ENCODE results near the gene CAMKK2.
A peak's percentile ranks its signal among the peaks of the same experiment; 100 is the strongest.
"Not testable (repeated sequence)": the region's sequence is repeated elsewhere in the genome, so short reads cannot be mapped to it uniquely, and the experiment has no call there.

The CAMKK2 gene

GRCh38 chr12:121245031-121245430, 51.5 kb downstream of the CAMKK2 start:
- no peak for DNase-seq

- DNase-seq, result no peak
These were observed 55.1 kb downstream of the CAMKK2 start for GRCh38 chr12:121241156-121241970.

GRCh38 chr12:121240484-121241101, 55.9 kb downstream of the CAMKK2 start:
- DNase-seq, result peak; percentile 76 to 91

DNA sequence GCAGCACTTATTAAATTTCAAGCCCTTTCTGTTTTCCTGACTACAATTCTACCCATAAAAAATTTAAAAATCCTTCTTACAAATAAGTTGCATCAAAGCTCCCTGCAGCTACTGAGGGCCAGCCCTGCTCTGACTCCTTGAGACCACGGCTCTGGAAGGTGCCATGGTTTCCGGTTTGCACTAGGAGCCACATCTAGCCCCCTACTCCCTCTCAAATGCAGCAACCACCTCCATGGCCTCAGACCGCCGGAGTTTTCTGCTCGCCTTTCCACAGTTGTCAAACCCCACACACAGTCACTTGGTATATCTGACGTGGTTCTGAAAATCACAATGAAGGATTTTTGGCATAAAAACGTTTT, 56.5 kb downstream of the CAMKK2 start:
- DNase-seq, result no peak

- DNase-seq, result no peak
These were observed 57.0 kb downstream of the CAMKK2 start for GRCh38 chr12:121239351-121240061.

DNA sequence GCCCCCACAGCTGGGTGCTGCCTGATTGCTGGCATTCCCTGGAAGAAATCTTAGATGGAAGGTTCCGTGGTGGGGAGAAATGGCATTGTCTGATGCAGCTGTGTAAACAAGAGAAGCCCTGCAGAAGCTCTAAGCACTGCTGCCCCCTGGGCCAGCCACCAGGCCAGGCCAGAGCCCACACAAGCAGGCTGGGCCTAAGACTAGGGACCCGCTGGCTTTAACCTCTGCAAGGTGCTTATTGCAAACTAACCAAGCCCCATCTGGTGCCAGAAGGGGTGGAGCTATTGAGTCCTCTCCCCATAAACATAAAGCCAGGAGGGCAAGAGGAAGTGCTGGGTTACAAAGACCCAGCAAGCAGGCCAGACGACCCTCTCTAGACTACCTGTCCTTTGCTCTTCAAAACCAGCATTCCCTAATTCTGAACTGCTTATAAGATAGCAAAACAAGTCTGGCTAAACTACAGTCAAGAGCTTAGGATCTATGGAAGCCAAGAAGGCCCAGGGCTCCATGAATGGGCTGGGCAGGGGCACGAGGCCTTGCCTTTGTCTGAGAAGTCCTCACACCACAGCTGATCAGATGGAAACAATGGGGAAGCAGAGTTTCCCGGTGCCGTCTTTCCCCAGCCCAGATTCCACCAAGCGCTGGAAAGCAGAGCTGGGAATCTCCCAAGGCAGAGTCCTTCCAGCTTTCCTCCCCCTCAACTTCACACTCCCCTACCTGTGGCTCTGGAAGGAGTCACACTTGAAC, 57.7 kb downstream of the CAMKK2 start:
- DNase-seq, result no peak

- DNase-seq, result no peak
These were observed 58.4 kb downstream of the CAMKK2 start for GRCh38 chr12:121238086-121238485.

DNA sequence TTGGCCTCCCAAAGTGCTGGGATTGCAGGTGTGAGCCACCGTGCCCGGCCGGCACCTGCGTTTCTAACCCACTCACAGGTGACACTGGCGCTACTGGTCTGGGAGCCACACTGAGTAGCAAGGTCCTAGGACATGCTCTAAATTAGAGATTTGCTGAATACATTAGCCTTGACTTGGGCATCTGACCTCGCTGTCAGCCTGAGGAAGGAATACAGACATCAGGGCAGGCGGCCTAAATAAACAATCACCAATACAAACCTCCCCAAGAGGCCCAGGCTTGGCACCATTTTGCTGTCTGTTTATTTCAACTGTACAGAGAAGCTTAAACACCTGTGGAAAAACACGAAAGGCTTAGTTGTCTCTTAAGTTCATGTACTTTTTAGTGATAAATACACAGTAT, 59.1 kb downstream of the CAMKK2 start:
- no peak for DNase-seq

- DNase-seq, result no peak
These were observed 59.7 kb downstream of the CAMKK2 start for GRCh38 chr12:121236776-121237175.

DNA sequence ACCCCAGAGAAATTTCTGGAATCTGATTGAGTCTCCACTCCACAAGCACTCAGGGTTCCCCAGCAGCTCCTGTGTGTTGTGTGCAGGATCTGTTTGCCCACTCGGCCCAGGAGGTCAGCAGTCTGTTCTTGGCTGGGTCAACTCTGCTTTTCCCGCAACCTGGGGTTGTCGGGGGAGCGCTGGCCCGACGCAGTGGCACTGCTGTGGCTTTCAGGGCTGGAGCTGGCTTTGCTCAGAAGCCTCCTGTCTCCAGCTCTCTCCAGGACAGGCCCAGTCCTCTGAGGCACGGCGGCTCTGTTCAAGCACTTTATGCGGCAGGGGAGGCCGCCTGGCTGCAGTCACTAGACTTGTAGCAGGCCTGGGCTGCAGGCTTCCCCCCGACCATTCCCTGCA, 62.9 kb downstream of the CAMKK2 start:
- DNase-seq, result no peak

DNA sequence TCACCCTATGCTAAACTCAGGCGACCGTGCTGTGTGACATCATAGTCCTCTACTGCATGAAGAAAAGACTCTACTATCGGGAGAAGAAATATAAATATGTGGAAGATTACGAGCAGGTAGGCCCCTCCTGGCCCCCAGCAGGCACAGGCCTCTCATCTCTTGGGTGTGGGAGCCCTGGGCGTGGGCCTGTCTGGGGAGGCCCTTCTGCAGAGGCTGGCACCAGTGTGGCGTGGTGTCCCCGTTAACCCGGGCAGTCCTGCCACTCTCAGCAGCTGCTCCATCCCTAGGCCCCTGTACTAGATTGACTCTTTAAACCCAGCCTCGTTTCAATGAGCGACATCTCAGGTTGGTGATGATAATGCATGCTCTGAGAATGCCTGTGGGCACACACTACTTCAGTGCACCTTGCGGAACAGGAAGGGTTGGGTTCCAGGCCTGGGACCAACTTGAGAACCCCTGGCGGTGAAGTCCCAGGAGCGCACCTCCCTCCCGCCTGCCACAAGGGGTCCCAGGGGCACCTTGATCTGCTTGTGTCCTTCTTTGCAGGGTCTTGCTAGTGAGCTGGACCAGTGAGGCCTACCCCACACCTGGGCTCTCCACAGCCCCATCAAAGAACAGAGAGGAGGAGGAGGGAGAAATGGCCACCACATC, 63.4 kb downstream of the CAMKK2 start:
- DNase-seq, result no peak

DNA sequence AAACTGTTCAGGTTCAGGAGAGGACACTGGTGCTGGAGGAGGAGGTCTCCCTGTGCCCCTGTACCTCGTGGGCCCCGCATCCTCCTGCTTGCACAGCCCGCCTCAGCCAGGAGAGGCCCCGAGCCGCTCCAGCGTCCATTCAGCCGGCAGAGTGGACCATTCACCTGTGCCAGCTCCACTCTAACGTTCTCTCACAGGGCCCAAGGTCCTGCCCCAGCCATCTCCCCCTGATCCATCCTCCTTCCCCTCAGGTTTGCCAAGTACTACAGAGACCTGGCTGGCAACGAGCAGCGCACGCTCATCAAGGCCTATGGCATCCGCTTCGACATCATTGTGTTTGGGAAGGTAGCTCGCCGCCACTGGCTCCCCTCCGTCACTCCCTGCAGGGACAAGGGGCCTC, 64.3 kb downstream of the CAMKK2 start:
- DNase-seq, result no peak

- DNase-seq, result no peak
These were observed 66.0 kb downstream of the CAMKK2 start for GRCh38 chr12:121230538-121230907.

DNA sequence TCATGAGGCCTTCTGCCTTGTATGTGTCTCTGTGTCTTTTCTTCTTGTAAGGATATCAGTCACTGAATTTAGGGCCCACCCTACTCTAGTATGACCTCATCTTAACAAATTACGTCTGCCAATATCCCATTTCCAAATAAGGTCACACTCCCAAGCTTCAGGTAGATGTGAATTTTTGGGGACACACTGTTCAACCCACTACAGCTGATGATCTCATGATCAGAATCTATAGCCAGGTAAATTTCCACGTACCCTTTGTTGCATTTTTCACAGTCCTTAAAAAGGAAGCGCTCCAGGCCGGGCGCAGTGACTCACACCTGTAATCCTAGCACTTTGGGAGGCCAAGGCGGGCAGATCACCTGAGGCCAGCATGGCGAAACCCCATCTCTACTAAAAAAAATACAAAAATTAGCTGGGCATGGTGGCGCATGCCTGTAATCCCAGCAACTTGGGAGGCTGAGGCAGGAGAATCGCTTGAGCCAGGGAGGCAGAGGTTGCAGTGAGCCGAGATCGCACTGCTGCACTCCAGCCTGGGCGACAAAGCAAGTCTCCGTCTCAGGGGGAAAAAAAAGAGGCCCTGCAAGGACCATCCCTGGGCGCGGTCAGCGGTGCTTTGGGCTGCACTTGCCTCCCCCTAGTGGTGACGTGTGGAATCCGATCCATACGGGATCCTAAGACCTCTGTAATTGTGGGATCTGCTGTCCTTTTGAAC, 66.5 kb downstream of the CAMKK2 start:
- peak; percentile 38 to 59 for DNase-seq

DNA sequence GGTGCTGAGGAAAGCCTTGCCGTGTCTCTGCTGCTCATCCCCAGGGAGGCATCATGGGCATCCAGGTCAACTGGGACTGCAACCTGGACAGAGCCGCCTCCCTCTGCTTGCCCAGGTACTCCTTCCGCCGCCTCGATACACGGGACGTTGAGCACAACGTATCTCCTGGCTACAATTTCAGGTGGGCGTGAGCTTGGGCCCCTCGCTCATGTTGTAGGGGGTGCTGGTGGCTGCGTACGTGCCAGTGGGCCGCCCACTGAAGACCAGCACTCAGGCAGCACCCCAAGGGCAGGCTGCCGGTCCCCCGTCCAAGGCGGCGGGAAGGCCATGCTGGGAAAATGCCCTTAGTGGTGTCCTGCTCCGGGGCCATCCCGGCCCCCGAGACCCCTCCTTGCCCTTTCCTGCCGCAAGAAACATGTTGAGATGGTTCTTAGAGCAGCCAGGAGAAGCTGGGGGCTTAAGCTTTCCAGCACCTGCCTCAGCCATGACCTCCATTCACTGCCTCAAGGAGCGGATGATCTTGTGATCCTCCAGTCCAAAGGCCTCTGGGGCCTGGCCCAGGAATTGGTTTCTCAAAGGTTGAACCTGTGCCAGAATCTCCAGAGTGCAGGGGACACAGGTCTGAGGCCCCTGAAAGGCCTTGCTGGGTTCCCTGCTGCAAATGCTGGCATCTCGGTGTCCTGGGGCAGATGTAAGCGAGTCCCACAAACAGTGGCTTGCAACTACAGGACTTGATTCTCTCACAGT, 67.4 kb downstream of the CAMKK2 start:
- no peak for DNase-seq

DNA sequence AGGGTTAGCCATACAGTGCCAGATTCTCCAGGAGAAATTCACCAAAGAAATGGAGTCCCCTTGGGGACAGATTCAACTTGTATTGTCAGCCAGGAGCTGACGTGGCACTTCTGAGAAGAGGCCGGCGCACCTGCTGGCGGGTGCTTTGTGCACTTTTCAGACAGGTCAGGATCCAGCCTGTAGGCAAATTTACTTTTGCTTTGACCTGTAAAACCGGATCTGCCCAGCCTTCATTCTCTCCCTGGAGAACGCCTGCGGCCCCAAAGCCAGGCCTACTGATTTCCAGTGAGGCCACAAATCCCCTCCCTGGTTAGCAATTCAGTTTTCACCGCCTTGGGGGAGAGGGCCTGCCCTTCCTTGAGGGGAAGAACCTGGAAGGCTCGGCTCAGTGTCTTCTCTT, 69.2 kb downstream of the CAMKK2 start:
- no peak for DNase-seq

DNA sequence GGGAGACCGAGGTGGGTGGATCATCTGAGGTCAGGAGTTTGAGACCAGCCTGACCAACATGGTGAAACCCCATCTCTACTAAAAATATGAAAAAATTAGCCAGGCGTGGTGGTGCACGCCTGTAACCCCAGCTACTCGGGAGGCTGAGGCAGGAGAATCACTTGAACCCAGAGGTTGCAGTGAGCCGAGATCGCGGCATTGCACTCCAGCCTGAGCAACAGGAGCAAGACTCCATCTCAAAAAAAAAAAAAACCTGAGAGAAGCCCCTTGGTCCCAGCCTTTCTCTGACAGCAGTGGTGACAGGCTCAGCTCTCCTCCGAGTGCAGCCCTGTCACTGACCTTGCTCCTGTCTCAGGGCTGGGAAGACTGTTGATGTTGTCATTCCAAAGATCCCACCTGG, 69.6 kb downstream of the CAMKK2 start:
- DNase-seq, result not testable (repeated sequence)

- no peak for DNase-seq
These were observed 70.1 kb downstream of the CAMKK2 start for GRCh38 chr12:121226399-121226798.

- peak in 1 of 2 experiments; percentile 30 for DNase-seq
These were observed 71.9 kb downstream of the CAMKK2 start for GRCh38 chr12:121224591-121224990.

- peak; percentile 29 to 33 for DNase-seq
These were observed 72.9 kb downstream of the CAMKK2 start for GRCh38 chr12:121223292-121224285.
